ENCODE results near the gene EXOC7.

DNA sequence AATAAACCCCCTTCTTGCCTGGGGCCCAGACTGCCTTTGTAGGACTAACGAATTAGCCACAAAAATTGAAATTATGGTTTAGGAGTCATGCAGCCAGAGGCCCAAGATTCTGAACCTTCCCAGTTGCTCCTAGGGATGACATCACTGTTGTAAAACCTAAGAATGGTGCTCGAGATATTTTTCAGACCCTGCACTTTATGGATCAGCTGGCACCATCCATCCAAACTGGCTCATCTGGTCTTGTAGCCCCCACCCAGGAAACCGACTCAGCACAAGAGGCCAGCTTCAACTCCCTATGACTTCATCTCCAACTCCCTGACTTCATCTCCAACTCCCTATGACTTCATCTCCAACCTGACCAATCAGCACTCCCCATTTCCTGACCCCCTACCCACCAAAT, 65.5 kb downstream of the EXOC7 start:
- TF ChIP-seq, protein P1, sequence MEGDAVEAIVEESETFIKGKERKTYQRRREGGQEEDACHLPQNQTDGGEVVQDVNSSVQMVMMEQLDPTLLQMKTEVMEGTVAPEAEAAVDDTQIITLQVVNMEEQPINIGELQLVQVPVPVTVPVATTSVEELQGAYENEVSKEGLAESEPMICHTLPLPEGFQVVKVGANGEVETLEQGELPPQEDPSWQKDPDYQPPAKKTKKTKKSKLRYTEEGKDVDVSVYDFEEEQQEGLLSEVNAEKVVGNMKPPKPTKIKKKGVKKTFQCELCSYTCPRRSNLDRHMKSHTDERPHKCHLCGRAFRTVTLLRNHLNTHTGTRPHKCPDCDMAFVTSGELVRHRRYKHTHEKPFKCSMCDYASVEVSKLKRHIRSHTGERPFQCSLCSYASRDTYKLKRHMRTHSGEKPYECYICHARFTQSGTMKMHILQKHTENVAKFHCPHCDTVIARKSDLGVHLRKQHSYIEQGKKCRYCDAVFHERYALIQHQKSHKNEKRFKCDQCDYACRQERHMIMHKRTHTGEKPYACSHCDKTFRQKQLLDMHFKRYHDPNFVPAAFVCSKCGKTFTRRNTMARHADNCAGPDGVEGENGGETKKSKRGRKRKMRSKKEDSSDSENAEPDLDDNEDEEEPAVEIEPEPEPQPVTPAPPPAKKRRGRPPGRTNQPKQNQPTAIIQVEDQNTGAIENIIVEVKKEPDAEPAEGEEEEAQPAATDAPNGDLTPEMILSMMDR (IDR thresholded peaks at IDR 0.05) = no peak
- TF ChIP-seq POLR2AphosphoS5 (IDR thresholded peaks at IDR 0.05) = no peak
